Neutrophil (primary cell): Measurements from ENCODE around the gene CREB5.

ENCODE experiments used
- H3K27ac ChIP-seq: fragments of 200-600 bp; sonication (generic); 2 replicates; pipeline ENCODE4 v1.5.1; 2016; ENCODE audit warnings: mild to moderate bottlenecking, moderate library complexity
- H3K27me3 ChIP-seq: fragments of 200-600 bp; sonication (generic); 2 replicates; pipeline ENCODE4 v1.6.0; 2016; ENCODE audit warnings: mild to moderate bottlenecking
- H3K36me3 ChIP-seq: fragments of 200-600 bp; sonication (generic); 2 replicates; pipeline ENCODE4 v1.5.1; 2017
- H3K4me1 ChIP-seq, 2 experiments: fragments of 200-600 bp in 1 of 2; sonication (generic) in 1 of 2; 1 replicate in 1 of 2; 2 replicates in 1 of 2; pipeline versions ENCODE4 v1.5.1 to v1.6.1; 2013 to 2016; ENCODE audit warnings: low read depth in 1 of 2, low read length in 1 of 2, mild to moderate bottlenecking in 1 of 2, moderate library complexity in 1 of 2; ENCODE audit not compliant: control insufficient read depth in 1 of 2, insufficient read depth in 1 of 2
- H3K4me3 ChIP-seq, 2 experiments: fragments of 200-600 bp in 1 of 2; sonication (generic) in 1 of 2; 1 replicate in 1 of 2; 2 replicates in 1 of 2; pipeline ENCODE4 v1.5.1; 2013 to 2016; ENCODE audit warnings: low read depth in 1 of 2, low read length in 1 of 2, mild to moderate bottlenecking in 1 of 2, moderate library complexity in 1 of 2
- H3K9me3 ChIP-seq: fragments of 200-600 bp; sonication (generic); 2 replicates; pipeline ENCODE4 v1.5.1; 2016
- TF ChIP-seq, protein P1 (sequence below): fragments of 200-600 bp; sonication (generic); IDR thresholded peaks from 2 replicates; pipeline ENCODE4 v1.5.1; 2016; ENCODE audit warnings: antibody characterized with exemption

The CREB5 gene

GRCh38 chr7:28762651-28763050 is 350.3 kb downstream of the CREB5 start:
- Histone ChIP-seq H3K27me3 (no peaks in the 10 kb centered on the region), H3K36me3 (peaks cover 3% of the 10 kb centered on the region), H3K9me3 (no peaks in the 10 kb centered on the region), H3K27ac (no peak overlapping the region), H3K4me3 (no peak overlapping the region), H3K4me1 (no peaks in the 10 kb centered on the region)
- TF ChIP-seq, protein P1, sequence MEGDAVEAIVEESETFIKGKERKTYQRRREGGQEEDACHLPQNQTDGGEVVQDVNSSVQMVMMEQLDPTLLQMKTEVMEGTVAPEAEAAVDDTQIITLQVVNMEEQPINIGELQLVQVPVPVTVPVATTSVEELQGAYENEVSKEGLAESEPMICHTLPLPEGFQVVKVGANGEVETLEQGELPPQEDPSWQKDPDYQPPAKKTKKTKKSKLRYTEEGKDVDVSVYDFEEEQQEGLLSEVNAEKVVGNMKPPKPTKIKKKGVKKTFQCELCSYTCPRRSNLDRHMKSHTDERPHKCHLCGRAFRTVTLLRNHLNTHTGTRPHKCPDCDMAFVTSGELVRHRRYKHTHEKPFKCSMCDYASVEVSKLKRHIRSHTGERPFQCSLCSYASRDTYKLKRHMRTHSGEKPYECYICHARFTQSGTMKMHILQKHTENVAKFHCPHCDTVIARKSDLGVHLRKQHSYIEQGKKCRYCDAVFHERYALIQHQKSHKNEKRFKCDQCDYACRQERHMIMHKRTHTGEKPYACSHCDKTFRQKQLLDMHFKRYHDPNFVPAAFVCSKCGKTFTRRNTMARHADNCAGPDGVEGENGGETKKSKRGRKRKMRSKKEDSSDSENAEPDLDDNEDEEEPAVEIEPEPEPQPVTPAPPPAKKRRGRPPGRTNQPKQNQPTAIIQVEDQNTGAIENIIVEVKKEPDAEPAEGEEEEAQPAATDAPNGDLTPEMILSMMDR, result no peak

DNA sequence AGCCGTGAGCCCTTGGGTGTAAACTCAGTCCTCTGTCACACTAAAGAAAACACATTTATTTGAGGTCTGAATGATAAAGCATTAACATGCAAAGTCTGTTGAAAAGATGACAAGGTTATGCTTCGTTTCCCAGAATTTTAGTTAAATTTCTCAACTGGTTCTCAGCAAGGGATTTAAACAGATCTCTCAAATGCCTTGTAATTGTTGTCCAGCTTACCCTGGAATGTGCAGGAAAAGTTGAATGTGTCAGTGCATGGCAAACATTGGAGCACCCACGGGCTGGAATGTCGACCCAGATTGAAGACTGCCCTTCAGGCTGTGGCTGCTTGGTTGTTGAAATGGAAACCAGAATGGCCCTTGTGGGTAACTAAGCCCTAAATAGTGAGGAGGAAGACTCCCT is 354.0 kb downstream of the CREB5 start:
- TF ChIP-seq, protein P1, result no peak
- H3K27ac ChIP-seq, result no peak overlapping the region
- no peak overlapping the region for H3K4me3 ChIP-seq
- no peaks in the 10 kb centered on the region for H3K27me3 ChIP-seq
- H3K4me1 ChIP-seq, result no peaks in the 10 kb centered on the region
- H3K36me3 ChIP-seq, result no peaks in the 10 kb centered on the region
- no peaks in the 10 kb centered on the region for H3K9me3 ChIP-seq

GRCh38 chr7:28767356-28767755 is 355.0 kb downstream of the CREB5 start:
- Histone ChIP-seq H3K36me3 (no peaks in the 10 kb centered on the region), H3K4me1 (no peaks in the 10 kb centered on the region), H3K4me3 (no peak overlapping the region), H3K27ac (no peak overlapping the region), H3K27me3 (no peaks in the 10 kb centered on the region), H3K9me3 (no peaks in the 10 kb centered on the region)
- TF ChIP-seq, protein P1, result no peak

DNA sequence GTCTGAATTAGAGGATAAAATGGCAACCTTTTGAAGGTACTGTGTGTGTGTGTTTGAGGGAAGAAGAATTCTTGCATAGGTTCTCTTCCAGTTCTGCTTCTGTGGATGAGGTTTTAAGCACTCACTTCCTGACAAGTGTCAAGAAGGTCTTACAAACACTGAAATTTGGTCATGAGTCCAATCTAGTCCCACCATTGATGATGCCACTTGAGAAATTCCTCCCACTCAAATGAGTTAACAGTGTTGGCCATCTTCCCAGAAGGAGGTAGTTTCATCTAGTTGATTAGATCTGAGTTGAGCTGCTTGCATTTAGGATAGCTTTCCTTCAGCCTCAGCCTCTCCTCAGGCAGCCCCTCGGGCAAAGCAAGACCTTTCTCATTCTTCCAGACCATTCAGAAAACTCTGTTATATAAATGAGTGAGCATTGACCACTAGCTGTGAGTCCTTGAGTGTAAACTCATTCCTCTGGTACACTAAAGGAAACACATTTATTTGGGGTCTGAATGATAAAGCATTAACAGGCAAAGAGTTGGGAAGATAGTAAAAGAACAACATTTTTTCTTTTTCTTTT is 356.3 kb downstream of the CREB5 start:
- Histone ChIP-seq H3K4me1 (no peaks in the 10 kb centered on the region), H3K27ac (no peak overlapping the region), H3K36me3 (no peaks in the 10 kb centered on the region), H3K4me3 (no peak overlapping the region), H3K9me3 (no peaks in the 10 kb centered on the region), H3K27me3 (no peaks in the 10 kb centered on the region)
- TF ChIP-seq, protein P1, result no peak

DNA sequence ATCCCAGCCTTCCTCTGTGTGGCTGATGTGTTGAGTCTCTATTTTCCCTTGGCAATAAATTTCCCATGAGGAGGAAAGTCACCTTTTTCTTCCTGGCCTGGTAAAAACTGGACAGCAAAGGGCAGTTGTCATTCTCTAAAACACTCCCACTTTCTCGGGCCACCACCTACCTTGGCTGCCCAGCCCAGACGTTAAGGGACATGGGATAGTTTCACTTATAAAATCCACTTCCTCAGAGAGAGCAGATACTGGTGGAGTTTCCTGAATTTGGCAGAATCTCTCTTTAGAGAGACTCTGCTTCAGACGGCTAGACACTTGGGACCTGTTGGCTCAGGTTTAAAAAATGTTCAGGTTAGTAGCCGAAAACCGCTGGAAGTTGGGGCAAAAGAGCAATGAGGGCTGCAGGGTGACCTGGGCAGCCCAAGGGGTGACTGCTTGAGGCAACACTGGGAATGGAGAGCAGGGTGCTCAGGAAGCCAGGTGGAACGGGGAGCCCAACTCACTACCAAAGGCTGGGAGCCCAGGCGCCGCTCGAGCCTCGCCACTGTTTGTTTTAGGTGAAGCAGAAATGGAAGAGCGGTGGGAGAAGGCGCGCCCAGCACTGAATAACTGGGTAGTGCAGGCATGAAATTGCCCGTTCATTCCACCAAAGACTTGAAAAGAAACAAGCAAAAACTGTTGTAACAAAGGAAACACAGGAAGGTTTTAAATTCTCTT is 359.7 kb downstream of the CREB5 start:
- TF ChIP-seq, protein P1, result no peak
- H3K9me3 ChIP-seq, result no peaks in the 10 kb centered on the region
- no peak overlapping the region for H3K4me3 ChIP-seq

More for the DNA sequence above, 359.7 kb downstream of the CREB5 start:
- H3K27me3 ChIP-seq, result no peaks in the 10 kb centered on the region
- H3K36me3 ChIP-seq, result no peaks in the 10 kb centered on the region
- no peak overlapping the region for H3K27ac ChIP-seq
- H3K4me1 ChIP-seq, result no peaks in the 10 kb centered on the region
